Measurements from ENCODE around the gene TEX101.
A peak's percentile ranks its signal among the peaks of the same experiment; 100 is the strongest.
"Not testable (repeated sequence)": the region's sequence is repeated elsewhere in the genome, so short reads cannot be mapped to it uniquely, and the experiment has no call there.

Gene TEX101

GRCh38 chr19:43414554-43414953 lies at the start of gene TEX101:
TSS of gene TEX101 (plus strand) at chr19:43414890. CDS start at chr19:43415920, 1,030 bp downstream.
- no peak for DNase-seq (ENCODE audit: low read depth)

- not testable (repeated sequence) for DNase-seq (ENCODE audit: low read depth)
Observed at GRCh38 chr19:43365677-43366076, 49.0 kb upstream of the TEX101 start.

GRCh38 chr19:43367822-43368221 lies 46.9 kb upstream of the TEX101 start:
- no peak for DNase-seq (ENCODE audit: low read depth)

GRCh38 chr19:43368897-43369296 lies 45.8 kb upstream of the TEX101 start:
- not testable (repeated sequence) for DNase-seq (ENCODE audit: low read depth)

- no peak for DNase-seq (ENCODE audit: low read depth)
Observed at GRCh38 chr19:43371909-43372308, 42.8 kb upstream of the TEX101 start.

- peak; percentile 32 for DNase-seq (ENCODE audit: low read depth)
Observed at GRCh38 chr19:43372462-43372861, 42.2 kb upstream of the TEX101 start.

GRCh38 chr19:43377624-43378023 lies 37.1 kb upstream of the TEX101 start:
- DNase-seq (ENCODE audit: low read depth): not testable (repeated sequence)

GRCh38 chr19:43380008-43380407 lies 34.7 kb upstream of the TEX101 start:
- DNase-seq (ENCODE audit: low read depth): no peak

GRCh38 chr19:43380771-43381386 lies 33.8 kb upstream of the TEX101 start:
- no peak for DNase-seq (ENCODE audit: low read depth)

- DNase-seq (ENCODE audit: low read depth): not testable (repeated sequence)
Observed at GRCh38 chr19:43382586-43383216, 32.0 kb upstream of the TEX101 start.

GRCh38 chr19:43383254-43383653 lies 31.4 kb upstream of the TEX101 start:
- not testable (repeated sequence) for DNase-seq (ENCODE audit: low read depth)

- DNase-seq (ENCODE audit: low read depth): not testable (repeated sequence)
Observed at GRCh38 chr19:43383759-43384158, 30.9 kb upstream of the TEX101 start.

GRCh38 chr19:43390903-43391551 lies 23.7 kb upstream of the TEX101 start:
- peak; percentile 22 for DNase-seq (ENCODE audit: low read depth)

GRCh38 chr19:43391552-43391935 lies 23.1 kb upstream of the TEX101 start:
- DNase-seq (ENCODE audit: low read depth): not testable (repeated sequence)

- DNase-seq (ENCODE audit: low read depth): not testable (repeated sequence)
Observed at GRCh38 chr19:43393501-43393900, 21.2 kb upstream of the TEX101 start.

GRCh38 chr19:43395561-43395960 lies 19.1 kb upstream of the TEX101 start:
- DNase-seq (ENCODE audit: low read depth): no peak

- no peak for DNase-seq (ENCODE audit: low read depth)
Observed at GRCh38 chr19:43406297-43406696, 8.4 kb upstream of the TEX101 start.

- DNase-seq (ENCODE audit: low read depth): no peak
Observed at GRCh38 chr19:43407416-43408005, 7.2 kb upstream of the TEX101 start.

GRCh38 chr19:43408043-43408442 lies 6.6 kb upstream of the TEX101 start:
- no peak for DNase-seq (ENCODE audit: low read depth)

GRCh38 chr19:43409415-43409814 lies 5.3 kb upstream of the TEX101 start:
- DNase-seq (ENCODE audit: low read depth): no peak

- DNase-seq (ENCODE audit: low read depth): no peak
Observed at GRCh38 chr19:43412441-43412840, 2.2 kb upstream of the TEX101 start.

- no peak for DNase-seq (ENCODE audit: low read depth)
Observed at GRCh38 chr19:43416951-43417623, 2.4 kb downstream of the TEX101 start.
